Epidermal melanocyte (primary cell): ENCODE data around the gene TSPAN12.

Source experiments
- DNase-seq: peaks from one replicate; pipeline ENCODE4 v3.0.0; 2011; ENCODE audit warnings: low spot score; ENCODE audit not compliant: insufficient read length

Gene TSPAN12

DNA sequence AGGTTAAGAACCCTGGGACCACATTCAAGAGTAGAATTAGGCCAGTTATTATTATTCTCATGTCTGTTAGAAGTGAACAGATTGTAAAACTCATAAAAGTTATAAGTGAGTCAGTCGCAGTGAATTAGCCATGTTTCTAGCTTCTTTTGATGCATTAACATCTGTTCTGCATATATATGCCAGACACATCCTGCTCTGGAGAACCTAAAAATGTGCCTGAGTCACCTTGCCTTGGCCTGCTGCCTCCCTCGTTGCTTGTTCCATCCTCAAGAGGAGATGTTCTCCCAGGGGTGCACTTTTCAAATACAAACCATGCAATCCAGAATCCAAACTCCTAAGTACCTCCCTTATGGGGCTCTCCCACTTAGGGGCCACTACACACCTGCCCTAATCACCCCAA, 14.8 kb downstream of the TSPAN12 start:
- DNase-seq: no peak

DNA sequence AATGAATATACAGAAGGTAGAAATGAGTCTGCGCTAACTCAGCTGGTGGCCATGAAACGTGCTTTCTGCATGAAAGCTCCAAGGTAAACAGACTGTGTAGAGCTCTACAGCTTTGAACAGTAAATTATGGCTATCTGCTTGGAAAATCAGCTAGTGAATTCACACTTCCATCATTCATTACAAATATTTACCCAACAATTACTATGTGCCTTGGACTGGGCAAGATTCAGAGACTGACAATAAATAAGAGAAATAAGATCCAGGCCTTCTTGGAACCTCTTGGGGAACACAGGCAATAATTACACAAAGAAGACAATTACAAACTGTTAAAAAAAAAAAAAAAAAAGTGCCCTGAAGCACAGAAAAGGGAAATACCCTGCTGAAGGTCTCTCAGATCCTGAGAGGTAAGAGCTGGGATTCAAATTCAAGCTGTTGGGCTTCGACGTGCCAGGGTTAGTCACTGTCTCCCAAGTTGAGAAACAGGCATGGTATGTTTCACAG, 15.8 kb downstream of the TSPAN12 start:
- DNase-seq: no peak

DNA sequence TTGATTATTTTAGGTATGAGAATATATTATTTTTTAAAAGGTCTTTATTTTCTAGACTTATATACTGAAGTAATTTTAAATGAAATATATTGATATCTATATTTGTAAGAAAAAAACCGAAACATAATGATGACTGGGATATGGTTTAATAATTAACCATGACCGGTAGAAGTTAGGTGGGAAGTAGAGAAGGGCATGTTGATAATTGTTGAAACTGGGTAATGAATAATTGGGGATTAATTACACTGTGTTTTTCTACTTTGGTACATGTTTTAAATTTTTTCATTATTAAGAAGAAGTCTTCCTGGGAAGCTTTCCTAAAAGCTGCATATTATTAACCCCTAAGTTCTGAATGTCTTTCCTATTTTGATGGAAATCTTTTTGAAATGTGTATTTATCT, 16.3 kb downstream of the TSPAN12 start:
- DNase-seq: no peak

GRCh38 chr7:120838281-120838682, 19.7 kb downstream of the TSPAN12 start:
- no peak for DNase-seq

- DNase-seq: no peak
These were observed 20.3 kb downstream of the TSPAN12 start for GRCh38 chr7:120837599-120837998.

GRCh38 chr7:120836556-120837115, 21.3 kb downstream of the TSPAN12 start:
- no peak for DNase-seq

DNA sequence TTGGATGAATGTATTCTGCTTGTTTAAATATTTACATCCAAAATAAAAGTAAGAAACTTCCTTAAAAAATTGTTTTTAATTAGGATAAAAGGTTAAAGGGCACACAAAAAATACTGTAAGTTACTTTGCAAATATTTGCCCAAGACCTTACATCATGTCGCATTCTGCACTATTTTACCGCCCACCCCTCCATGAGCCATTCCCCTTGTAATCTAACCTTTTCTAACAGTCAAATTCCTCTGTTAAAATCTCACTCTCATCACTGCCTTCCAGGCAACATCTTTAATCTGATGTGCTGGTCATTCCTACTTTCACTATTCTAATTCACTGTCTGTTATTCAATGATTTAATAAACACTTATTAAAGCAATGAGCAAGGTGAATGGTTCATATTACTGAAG, 23.2 kb downstream of the TSPAN12 start:
- DNase-seq: no peak

DNA sequence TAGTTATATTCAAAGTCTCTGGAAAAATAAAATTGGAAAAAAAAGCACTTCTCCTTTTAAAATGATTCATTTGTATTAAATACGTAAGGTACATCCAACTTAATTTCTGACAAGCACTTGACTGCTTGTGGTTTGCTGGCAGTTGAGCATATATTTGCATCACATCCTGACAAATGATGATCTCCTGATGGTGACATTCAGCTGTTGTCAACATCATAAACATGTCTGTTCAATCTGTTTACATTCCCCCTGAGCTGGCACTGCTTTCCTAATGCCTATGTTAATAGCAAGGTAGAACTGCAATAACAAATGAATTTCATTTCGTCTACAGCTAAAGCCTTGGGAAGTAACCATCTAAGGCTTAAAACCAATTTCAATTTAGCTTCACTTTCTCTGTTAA, 24.4 kb downstream of the TSPAN12 start:
- DNase-seq: no peak

DNA sequence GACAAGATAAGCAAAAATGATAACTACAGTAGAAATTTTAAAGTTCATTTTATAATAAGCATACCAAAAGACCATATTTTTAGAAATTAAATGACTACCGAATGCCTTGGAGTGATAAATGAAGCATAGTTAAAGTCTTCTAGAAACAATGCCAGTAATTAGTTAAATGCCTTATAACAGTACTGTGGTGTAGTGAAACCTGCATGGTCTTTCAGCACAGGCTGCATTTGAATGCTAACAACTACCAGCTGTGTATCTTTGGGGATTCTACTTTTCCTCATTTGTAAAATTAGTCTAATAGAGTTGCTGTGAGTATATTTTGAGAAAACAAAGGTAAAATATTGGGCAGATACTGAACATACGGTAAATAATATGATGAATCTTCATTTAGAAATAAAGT, 25.1 kb downstream of the TSPAN12 start:
- DNase-seq: no peak

GRCh38 chr7:120831260-120831659, 26.7 kb downstream of the TSPAN12 start:
- no peak for DNase-seq

DNA sequence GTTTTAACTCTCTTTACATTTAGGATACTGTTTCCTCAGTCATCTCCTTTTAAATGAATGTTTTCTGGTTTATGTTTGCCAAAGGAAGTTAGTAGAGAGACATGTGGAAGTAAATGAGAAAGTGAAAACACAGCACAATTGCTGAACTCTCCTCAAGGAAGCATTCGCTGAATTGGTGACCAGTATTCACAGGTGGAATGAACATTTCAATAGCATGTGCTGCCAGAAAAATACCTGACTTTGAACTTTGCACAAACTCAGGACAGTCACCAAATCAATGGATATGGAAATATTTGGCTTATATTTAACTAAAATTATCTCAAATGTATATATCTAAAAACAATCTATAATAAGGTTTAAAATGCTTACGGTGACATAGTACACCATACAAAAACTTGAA, 28.5 kb downstream of the TSPAN12 start:
- DNase-seq: no peak

- no peak for DNase-seq
These were observed 29.4 kb downstream of the TSPAN12 start for GRCh38 chr7:120828528-120828927.

GRCh38 chr7:120827371-120828118, 30.4 kb downstream of the TSPAN12 start:
- DNase-seq: no peak

DNA sequence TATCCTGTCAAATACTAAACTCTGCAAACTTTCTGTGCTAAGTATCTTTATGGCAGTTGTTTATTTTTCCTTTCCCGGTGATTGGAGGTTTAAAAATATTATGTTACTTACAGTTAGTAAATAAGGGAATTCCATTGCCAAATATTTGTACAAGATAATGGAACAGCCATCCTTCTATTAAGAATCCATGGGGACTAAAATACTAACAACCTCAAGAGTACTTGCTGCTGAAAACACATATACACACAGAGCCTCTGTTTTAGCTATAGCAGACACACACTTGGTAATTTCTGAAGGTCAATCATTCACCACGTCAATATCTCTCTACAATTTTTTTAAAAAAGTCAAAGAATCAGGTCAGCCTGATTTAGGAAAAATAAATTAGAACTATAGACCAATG, 32.4 kb downstream of the TSPAN12 start:
- DNase-seq: no peak

DNA sequence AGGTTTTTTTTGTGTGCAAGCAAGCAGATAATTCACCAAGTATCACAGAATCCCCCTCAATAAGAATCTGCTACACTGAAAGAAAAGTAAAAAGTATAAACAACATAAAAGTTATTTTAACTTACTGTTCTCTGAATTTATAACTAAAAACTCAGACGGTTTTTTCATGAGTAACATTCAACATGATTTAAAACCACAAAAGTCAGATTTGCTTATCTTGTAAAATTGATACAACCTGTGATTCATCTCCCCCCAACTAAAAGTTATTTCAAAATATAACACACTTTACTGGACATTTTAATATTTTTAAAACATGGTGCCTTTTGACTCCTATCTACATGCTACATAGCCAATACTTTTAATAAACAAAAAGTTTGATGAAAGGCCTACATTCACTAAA, 32.8 kb downstream of the TSPAN12 start:
- no peak for DNase-seq

GRCh38 chr7:120819861-120820260, 38.1 kb downstream of the TSPAN12 start:
- DNase-seq: no peak

DNA sequence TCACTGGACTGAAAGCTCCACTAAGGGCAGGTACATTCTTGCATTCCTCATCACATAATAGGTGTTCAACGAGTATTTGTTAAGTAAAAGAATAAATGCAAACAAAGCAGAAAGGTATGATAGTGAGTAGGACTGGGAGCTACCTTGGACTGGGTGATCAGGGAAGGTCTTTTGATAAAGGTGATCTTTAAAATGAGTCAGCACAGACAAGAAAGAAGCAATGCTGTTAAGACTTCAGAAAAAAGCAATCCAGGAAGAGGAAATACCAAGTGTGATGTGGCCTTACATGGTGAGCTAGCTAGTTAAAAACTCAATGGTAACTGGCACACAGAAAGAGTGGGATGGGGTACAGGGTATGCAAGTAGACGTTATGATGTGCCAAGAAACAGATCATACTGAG, 40.1 kb downstream of the TSPAN12 start:
- DNase-seq: no peak

DNA sequence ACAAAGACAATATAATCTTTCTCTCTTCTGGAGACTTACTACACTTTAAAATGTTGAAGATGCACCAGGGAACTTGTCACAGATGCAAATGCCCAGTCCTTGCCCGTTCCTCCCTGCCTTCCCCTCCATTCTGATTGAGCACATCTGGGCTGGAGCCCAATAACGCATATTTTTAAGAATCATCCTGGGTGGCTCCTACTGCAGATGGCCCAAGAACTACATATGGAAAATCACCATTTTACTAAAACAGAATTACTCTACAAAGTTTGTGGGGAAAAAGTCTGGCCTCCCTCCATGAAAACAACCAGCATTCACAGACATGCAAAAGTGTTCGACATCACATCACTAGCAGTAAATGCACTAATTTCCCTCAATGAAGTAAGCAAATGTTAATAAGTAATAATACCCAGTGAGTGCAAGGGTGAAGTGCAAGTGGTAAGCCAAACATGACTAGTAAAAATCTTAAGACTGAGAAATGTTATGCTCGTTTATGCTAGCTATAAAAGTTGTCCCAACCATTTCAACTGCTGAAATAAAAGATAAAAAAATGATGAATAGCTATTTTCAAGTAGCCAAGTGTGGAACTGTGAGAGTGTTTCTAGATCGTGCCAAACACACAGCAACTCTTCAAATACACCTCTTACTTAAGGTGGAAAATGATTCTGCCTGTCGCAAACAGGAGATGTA, 43.5 kb downstream of the TSPAN12 start:
- DNase-seq: no peak

DNA sequence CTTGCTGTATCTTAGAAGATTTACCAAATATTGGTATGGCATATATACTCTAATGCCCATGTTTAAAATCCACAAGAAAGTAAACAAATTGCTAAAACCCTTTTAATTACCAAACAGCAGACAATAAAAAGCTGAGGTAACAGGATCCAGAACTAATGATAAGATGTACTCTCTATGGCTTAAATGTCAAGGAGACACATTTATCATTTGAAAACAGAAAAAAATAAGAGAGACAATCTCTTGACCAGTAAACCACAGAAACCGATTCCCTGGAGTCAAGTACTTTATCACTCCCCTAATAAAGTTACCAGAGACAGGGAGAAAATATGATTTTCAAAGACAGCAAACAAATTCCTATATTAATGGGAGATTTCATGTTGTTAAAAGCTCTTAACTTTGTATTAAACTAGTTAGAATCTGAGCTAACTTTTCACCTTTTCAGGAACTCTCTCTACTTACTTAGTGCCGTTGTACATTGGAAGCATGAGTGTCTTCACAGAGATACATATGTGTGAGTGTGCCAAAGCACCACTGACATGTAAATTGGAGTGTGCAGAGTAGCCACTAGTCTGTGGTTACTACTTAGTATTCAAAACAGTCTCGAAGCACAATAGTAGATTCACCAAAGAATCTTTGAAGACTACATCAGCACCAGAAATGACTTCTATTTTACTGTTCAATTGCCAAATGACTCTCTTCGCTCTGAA, 44.2 kb downstream of the TSPAN12 start:
- no peak for DNase-seq

- no peak for DNase-seq
These were observed 44.9 kb downstream of the TSPAN12 start for GRCh38 chr7:120813089-120813488.

GRCh38 chr7:120809260-120809659, 48.7 kb downstream of the TSPAN12 start:
- DNase-seq: no peak

- DNase-seq: no peak
These were observed 50.6 kb downstream of the TSPAN12 start for GRCh38 chr7:120807390-120807789.
